ENCODE results near the gene RANGAP1.

Gene RANGAP1

GRCh38 chr22:41324821-41325528, 39.0 kb upstream of the RANGAP1 start:
- Histone ChIP-seq H2BK15ac (ENCODE audit: low read depth, poor library complexity, severe bottlenecking) (no peak overlapping the region), H4K8ac (ENCODE audit: low read length) (no peak overlapping the region), H2BK12ac (ENCODE audit: low read length in 2 of 2) (no peak overlapping the region), H2BK120ac (ENCODE audit: low read depth, low read length) (no peak overlapping the region), H3K36me3 (ENCODE audit: control insufficient read depth in 1 of 2, insufficient read depth in 2 of 2, low read depth in 1 of 2, low read length in 2 of 2) (peaks cover 76 to 79% of the 10 kb centered on the region in 2 experiments), H2BK5ac (ENCODE audit: low read depth, low read length, poor library complexity, severe bottlenecking) (no peak overlapping the region), H3K23ac (ENCODE audit: low read length in 2 of 2) (no peak overlapping the region), H3K4ac (ENCODE audit: low read depth in 1 of 2, low read length in 2 of 2) (no peak overlapping the region), H2AK5ac (ENCODE audit: low read length, severe bottlenecking) (no peak overlapping the region), H3K9ac (ENCODE audit: low read length) (no peak overlapping the region), H3K27me3 (ENCODE audit: control insufficient read depth in 1 of 2, insufficient read depth in 1 of 2, low read length in 2 of 2) (no peaks in the 10 kb centered on the region), H4K91ac (ENCODE audit: low read length) (no peak overlapping the region), H3K79me1 (replicated peaks; ENCODE audit: low read length, poor library complexity, severe bottlenecking) (peaks cover 38% of the 10 kb centered on the region), H3K4me3 (ENCODE audit: insufficient read depth in 1 of 2, low read depth in 1 of 2, low read length in 2 of 2) (no peak overlapping the region), H3K27ac (ENCODE audit: low read length, poor library complexity, severe bottlenecking) (no peak overlapping the region), H3K4me2 (ENCODE audit: low read length, poor library complexity, severe bottlenecking) (no peak overlapping the region), H3K4me1 (ENCODE audit: control insufficient read depth, insufficient read depth, low read depth, low read length) (peaks cover 2% of the 10 kb centered on the region), H2AFZ (ENCODE audit: low read depth, low read length) (no peak overlapping the region), H3K18ac (ENCODE audit: low read depth in 1 of 2, low read length in 2 of 2) (no peak overlapping the region), H3K9me3 (ENCODE audit: control insufficient read depth, low read length) (no peaks in the 10 kb centered on the region), H3K14ac (ENCODE audit: low read length in 2 of 2) (no peak overlapping the region)
- DNase-seq = no peak
- WGBS = 96% methylated on average over 5 of the region's 5 CpGs

GRCh38 chr22:41320416-41321240, 34.6 kb upstream of the RANGAP1 start:
- Histone ChIP-seq H2BK120ac (ENCODE audit: low read depth, low read length) (no peak overlapping the region), H3K23ac (ENCODE audit: low read length in 2 of 2) (no peak overlapping the region), H2AFZ (ENCODE audit: low read depth, low read length) (no peak overlapping the region), H3K79me1 (replicated peaks; ENCODE audit: low read length, poor library complexity, severe bottlenecking) (peaks cover 36% of the 10 kb centered on the region), H3K4ac (ENCODE audit: low read depth in 1 of 2, low read length in 2 of 2) (no peak overlapping the region), H2BK15ac (ENCODE audit: low read depth, poor library complexity, severe bottlenecking) (no peak overlapping the region), H3K27ac (ENCODE audit: low read length, poor library complexity, severe bottlenecking) (no peak overlapping the region), H2BK5ac (ENCODE audit: low read depth, low read length, poor library complexity, severe bottlenecking) (no peak overlapping the region), H3K36me3 (ENCODE audit: control insufficient read depth in 1 of 2, insufficient read depth in 2 of 2, low read depth in 1 of 2, low read length in 2 of 2) (peaks cover 42 to 60% of the 10 kb centered on the region in 2 experiments), H2AK5ac (ENCODE audit: low read length, severe bottlenecking) (no peak overlapping the region), H2BK12ac (ENCODE audit: low read length in 2 of 2) (no peak overlapping the region), H3K9me3 (ENCODE audit: control insufficient read depth, low read length) (no peaks in the 10 kb centered on the region), H3K4me3 (ENCODE audit: insufficient read depth in 1 of 2, low read depth in 1 of 2, low read length in 2 of 2) (no peak overlapping the region), H3K18ac (ENCODE audit: low read depth in 1 of 2, low read length in 2 of 2) (no peak overlapping the region), H3K9ac (ENCODE audit: low read length) (no peak overlapping the region), H3K4me2 (ENCODE audit: low read length, poor library complexity, severe bottlenecking) (no peak overlapping the region), H3K4me1 (ENCODE audit: control insufficient read depth, insufficient read depth, low read depth, low read length) (peaks cover 6% of the 10 kb centered on the region), H4K8ac (ENCODE audit: low read length) (no peak overlapping the region), H4K91ac (ENCODE audit: low read length) (no peak overlapping the region), H3K27me3 (ENCODE audit: control insufficient read depth in 1 of 2, insufficient read depth in 1 of 2, low read length in 2 of 2) (no peaks in the 10 kb centered on the region), H3K14ac (ENCODE audit: low read length in 2 of 2) (no peak overlapping the region)
- no peak for DNase-seq
- WGBS = 95% methylated on average over 16 of the region's 16 CpGs

- Histone ChIP-seq H2BK12ac (ENCODE audit: low read length in 2 of 2) (no peak overlapping the region), H3K4ac (ENCODE audit: low read depth in 1 of 2, low read length in 2 of 2) (no peak overlapping the region), H3K4me3 (ENCODE audit: insufficient read depth in 1 of 2, low read depth in 1 of 2, low read length in 2 of 2) (no peak overlapping the region), H3K79me1 (replicated peaks; ENCODE audit: low read length, poor library complexity, severe bottlenecking) (peaks cover 14% of the 10 kb centered on the region), H3K14ac (ENCODE audit: low read length in 2 of 2) (no peak overlapping the region), H3K9me3 (ENCODE audit: control insufficient read depth, low read length) (no peaks in the 10 kb centered on the region), H3K27ac (ENCODE audit: low read length, poor library complexity, severe bottlenecking) (no peak overlapping the region), H2AFZ (ENCODE audit: low read depth, low read length) (no peak overlapping the region), H3K27me3 (ENCODE audit: control insufficient read depth in 1 of 2, insufficient read depth in 1 of 2, low read length in 2 of 2) (no peaks in the 10 kb centered on the region), H2BK5ac (ENCODE audit: low read depth, low read length, poor library complexity, severe bottlenecking) (no peak overlapping the region), H2BK120ac (ENCODE audit: low read depth, low read length) (no peak overlapping the region), H3K9ac (ENCODE audit: low read length) (no peak overlapping the region), H3K18ac (ENCODE audit: low read depth in 1 of 2, low read length in 2 of 2) (no peak overlapping the region), H3K4me1 (ENCODE audit: control insufficient read depth, insufficient read depth, low read depth, low read length) (peaks cover 11% of the 10 kb centered on the region), H4K91ac (ENCODE audit: low read length) (no peak overlapping the region), H3K36me3 (ENCODE audit: control insufficient read depth in 1 of 2, insufficient read depth in 2 of 2, low read depth in 1 of 2, low read length in 2 of 2) (peaks cover 10 to 30% of the 10 kb centered on the region in 2 experiments), H2AK5ac (ENCODE audit: low read length, severe bottlenecking) (no peak overlapping the region), H3K4me2 (ENCODE audit: low read length, poor library complexity, severe bottlenecking) (no peak overlapping the region), H3K23ac (ENCODE audit: low read length in 2 of 2) (no peak overlapping the region), H4K8ac (ENCODE audit: low read length) (no peak overlapping the region), H2BK15ac (ENCODE audit: low read depth, poor library complexity, severe bottlenecking) (no peak overlapping the region)
- WGBS = 100% methylated on average over 1 of the region's 1 CpG
- DNase-seq = no peak
Observed at GRCh38 chr22:41315586-41315985, 29.6 kb upstream of the RANGAP1 start.

- Histone ChIP-seq H3K14ac (ENCODE audit: low read length in 2 of 2) (no peak overlapping the region), H3K27me3 (ENCODE audit: control insufficient read depth in 1 of 2, insufficient read depth in 1 of 2, low read length in 2 of 2) (no peaks in the 10 kb centered on the region), H4K8ac (ENCODE audit: low read length) (no peak overlapping the region), H3K18ac (ENCODE audit: low read depth in 1 of 2, low read length in 2 of 2) (no peak overlapping the region), H3K9ac (ENCODE audit: low read length) (no peak overlapping the region), H3K23ac (ENCODE audit: low read length in 2 of 2) (no peak overlapping the region), H2AFZ (ENCODE audit: low read depth, low read length) (no peak overlapping the region), H3K4ac (ENCODE audit: low read depth in 1 of 2, low read length in 2 of 2) (no peak overlapping the region), H2BK120ac (ENCODE audit: low read depth, low read length) (no peak overlapping the region), H3K4me3 (ENCODE audit: insufficient read depth in 1 of 2, low read depth in 1 of 2, low read length in 2 of 2) (no peak overlapping the region), H3K9me3 (ENCODE audit: control insufficient read depth, low read length) (no peaks in the 10 kb centered on the region), H3K4me2 (ENCODE audit: low read length, poor library complexity, severe bottlenecking) (no peak overlapping the region), H3K4me1 (ENCODE audit: control insufficient read depth, insufficient read depth, low read depth, low read length) (peaks cover 14% of the 10 kb centered on the region), H2BK12ac (ENCODE audit: low read length in 2 of 2) (no peak overlapping the region), H3K27ac (ENCODE audit: low read length, poor library complexity, severe bottlenecking) (no peak overlapping the region), H3K36me3 (ENCODE audit: control insufficient read depth in 1 of 2, insufficient read depth in 2 of 2, low read depth in 1 of 2, low read length in 2 of 2) (peaks cover 9 to 30% of the 10 kb centered on the region in 2 experiments), H2AK5ac (ENCODE audit: low read length, severe bottlenecking) (no peak overlapping the region), H2BK5ac (ENCODE audit: low read depth, low read length, poor library complexity, severe bottlenecking) (no peak overlapping the region), H3K79me1 (replicated peaks; ENCODE audit: low read length, poor library complexity, severe bottlenecking) (peaks cover 10% of the 10 kb centered on the region), H2BK15ac (ENCODE audit: low read depth, poor library complexity, severe bottlenecking) (no peak overlapping the region), H4K91ac (ENCODE audit: low read length) (no peak overlapping the region)
- no peak for DNase-seq
- 89% methylated on average over 8 of the region's 8 CpGs for WGBS
Observed at GRCh38 chr22:41314821-41315220, 28.8 kb upstream of the RANGAP1 start.

All from mesenchymal stem cell (in vitro differentiated cells and primary cell).